A549 treated with CpdA at 1 μM for 4 hours (cell line): ENCODE results near the gene GSX1. TPM values are rescaled to one million over a fixed set of nuclear protein-coding genes. Genes with fewer than 3 reads are reported as not detected.

Experiments used
- total RNA-seq: library from RNA; stranded (reverse); fragments of 200-300 nt; extraction: Qiagen RNA extraction; gene quantifications from 5 replicates; pipeline ENCODE4 v1.2.3, GENCODE V29; 2022; ENCODE audit warnings: low read depth

GSX1 gene
- not detected in 5 replicates for total RNA-seq

DNA sequence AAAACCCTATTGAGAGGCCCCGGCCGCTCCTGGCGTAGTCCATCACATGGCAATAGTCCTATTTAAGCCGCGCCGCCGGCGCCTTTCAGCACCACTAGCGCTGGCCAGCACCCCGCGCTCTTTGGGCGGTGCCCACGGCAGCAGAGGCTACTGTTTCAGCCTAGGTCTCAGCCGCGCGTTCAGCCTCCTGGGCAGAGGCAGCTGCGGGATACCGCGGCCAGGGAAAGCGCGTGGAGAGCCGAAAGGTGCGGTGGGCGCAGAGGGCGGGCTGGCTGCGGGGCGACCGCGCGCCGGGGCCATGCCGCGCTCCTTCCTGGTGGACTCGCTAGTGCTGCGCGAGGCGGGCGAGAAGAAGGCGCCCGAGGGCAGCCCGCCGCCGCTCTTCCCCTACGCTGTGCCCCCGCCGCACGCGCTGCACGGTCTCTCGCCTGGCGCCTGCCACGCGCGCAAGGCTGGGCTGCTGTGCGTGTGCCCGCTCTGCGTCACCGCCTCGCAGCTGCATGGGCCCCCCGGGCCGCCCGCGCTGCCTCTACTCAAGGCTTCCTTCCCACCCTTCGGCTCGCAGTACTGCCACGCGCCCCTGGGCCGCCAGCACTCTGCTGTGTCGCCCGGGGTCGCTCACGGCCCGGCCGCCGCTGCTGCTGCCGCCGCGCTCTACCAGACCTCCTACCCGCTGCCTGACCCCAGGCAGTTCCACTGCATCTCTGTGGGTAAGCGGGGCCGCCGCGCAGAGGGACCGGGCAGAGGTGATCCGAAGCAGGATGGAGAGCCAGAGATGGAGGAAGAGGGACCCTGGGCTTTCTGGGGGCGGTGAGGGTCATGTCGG is at the start of gene GSX1:
Gene GSX1 (plus strand): TSS at position 91 of the 826 bp plus-strand sequence. CDS start 208 bp downstream, at position 299.

Other genes with a start within 250 kb of the GSX1 start
- 3.1 to 3.7 TPM (median 3.1 TPM) in 5 replicates for gene LNX2, start 172.0 kb upstream of the GSX1 start, total RNA-seq
- gene POLR1D, start 170.6 kb upstream of the GSX1 start, total RNA-seq, result 148 to 181 TPM (median 159 TPM) in 5 replicates
- gene PDX1, start 127.5 kb downstream of the GSX1 start, total RNA-seq, result 0.07 to 0.09 TPM (median 0.08 TPM) in 3 of 5 replicates, not detected in the others
- gene CDX2, start 176.8 kb downstream of the GSX1 start, total RNA-seq, result 0.79 to 1.9 TPM (median 1.1 TPM) in 5 replicates
- not detected in 5 replicates for gene URAD, start 196.2 kb downstream of the GSX1 start, total RNA-seq